Inflammatory macrophage treated with lipopolysaccharide for 4 hours (primary cell): Measurements from ENCODE around the gene NCBP2.
A peak's percentile ranks its signal among the peaks of the same experiment; 100 is the strongest.

ENCODE experiments used
- DNase-seq: peaks from one replicate; pipeline ENCODE4 v3.0.0-alpha.2; 2020

NCBP2 gene

DNA sequence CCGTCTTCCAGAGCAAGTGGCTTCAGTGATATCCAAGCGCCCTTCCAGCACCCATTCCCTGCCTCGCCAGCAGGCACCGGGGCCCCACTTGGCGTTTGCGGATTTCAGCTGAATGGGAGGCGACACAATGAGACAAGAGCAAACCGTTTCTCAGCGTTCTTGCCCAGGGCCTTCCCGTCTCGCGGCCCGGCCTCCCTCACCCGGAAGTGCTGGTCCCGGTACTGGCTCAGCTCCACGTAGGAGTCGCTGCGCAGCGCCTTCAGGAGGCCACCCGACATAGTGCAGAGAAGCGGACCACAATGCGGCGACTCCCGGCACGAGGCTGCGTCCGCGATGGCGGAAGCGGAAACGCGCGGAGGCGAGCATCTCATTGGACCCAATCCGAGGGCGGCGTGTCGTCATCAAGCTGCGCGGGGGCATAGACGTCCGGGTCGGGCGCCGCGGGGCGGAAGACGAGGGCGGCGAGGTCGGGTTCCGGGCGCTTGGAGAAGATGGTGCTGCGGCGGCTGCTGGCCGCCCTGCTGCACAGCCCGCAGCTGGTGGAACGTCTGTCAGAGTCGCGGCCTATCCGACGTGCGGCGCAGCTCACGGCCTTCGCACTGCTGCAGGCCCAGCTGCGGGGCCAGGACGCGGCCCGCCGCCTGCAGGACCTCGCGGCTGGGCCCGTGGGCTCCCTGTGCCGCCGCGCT lies at the start of gene NCBP2:
Gene NCBP2 (minus strand): TSS at position 303 of the 689 bp plus-strand sequence. CDS start 25 bp downstream, at position 278.
- DNase-seq = peak; percentile 100

DNA sequence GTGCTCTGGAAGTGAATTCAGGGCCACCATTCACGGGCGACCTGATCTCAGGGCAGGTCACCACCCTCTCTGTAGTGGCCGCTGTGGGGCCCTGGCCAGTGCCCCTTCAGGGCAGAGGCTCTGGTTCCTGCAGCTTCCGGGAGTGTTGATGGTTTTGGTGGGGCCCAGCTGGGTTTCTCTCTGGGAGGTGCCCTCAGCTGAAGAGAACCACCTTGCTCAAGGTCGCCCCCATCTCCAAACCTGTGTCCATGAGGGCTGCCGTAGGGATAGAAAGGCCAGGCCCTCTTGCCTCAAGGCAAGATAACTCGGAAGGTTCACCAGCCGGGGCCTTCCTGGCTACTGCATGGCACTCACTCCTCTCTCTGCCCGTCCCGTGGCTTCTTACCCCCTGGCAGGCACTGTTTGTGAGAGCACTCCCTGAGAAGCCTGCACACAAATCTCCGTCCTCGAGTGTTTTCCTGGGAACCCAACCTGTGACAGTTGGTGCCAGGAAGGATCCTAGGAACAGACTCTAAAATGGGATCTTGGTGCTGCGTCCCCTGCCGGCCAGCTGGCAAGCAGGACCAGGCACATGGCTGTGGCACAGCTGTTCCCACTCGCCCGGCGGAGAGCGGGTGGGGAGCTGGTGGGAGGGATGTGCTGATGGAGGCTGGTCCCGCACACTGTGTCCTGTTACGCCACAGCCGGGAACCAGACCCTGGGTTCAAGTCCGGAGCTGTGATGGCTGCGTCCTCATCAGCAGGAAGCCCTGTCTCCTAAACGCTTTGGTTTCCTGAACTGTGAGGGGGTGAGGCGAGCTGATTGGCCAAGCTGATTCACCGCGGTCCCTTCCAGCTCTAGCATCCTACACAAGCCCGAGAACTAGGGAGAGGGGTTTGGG lies 49.5 kb upstream of the NCBP2 start:
- no peak for DNase-seq

DNA sequence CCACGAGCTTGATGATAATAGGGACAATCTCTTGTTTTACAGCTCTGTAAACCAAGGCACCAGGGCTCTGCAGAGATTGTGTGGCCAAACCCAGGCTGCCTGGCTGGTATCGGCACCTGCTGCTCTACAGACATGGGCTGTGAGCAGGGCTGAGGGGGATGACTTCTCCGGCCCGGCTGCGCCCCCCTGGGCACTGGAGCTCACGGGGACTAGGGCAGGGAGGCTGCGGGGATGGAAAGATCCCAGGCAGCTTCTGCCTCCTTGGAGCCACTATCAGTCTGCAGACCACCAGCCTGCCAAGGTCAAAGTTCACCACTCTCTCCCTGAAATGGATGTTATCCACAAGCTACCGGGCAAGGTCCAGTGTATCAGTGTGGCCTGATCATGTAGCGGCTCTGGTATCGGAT lies 48.3 kb upstream of the NCBP2 start:
- DNase-seq = no peak

DNA sequence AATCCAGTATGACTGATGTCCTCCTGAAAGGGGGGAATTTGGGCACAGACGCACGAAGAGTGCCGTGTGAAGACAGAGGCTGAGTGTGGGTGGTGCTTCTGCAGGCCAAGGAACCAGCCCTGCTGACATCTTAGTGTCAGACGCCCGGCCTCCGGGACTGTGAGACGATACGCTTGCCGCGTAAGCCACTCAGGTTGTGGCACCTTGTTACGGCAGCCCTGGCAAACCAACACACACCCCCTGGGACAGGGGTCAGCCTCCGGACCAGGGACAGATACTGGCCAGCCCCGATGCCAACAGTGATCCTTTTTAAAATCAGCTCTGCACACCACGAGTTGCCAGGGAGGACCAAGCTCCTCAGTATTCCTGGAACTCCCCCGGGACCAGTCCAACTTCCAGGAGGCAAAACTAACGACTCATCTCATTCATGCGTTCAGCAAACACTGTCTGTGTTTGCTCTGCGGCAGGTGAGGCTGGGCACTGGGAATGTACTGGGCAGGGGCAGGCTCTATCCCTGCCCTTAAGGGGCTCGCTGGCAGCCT lies 47.5 kb upstream of the NCBP2 start:
- DNase-seq = no peak

- no peak for DNase-seq
These were observed 46.1 kb upstream of the NCBP2 start for GRCh38 chr3:196988241-196989029.

DNA sequence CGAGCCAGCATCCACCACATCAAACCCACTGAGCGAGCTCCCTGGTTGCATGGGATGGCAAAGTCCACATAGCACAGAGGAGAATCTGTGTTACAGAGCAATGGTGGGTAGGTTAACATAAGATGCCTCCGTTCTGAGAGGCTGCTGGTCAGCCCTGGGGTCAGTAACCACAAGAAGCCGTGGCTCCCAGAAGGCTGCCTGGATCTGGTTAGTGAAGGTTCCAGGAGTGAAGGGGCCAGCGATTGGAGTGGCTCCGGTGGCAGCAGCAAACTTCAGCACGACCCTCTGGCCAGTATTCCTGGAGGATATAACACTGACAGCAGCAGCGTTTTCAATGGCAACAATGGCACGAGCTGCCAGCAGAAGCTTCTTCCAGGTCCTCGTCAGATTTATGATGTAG lies 44.7 kb upstream of the NCBP2 start:
- DNase-seq = no peak

DNA sequence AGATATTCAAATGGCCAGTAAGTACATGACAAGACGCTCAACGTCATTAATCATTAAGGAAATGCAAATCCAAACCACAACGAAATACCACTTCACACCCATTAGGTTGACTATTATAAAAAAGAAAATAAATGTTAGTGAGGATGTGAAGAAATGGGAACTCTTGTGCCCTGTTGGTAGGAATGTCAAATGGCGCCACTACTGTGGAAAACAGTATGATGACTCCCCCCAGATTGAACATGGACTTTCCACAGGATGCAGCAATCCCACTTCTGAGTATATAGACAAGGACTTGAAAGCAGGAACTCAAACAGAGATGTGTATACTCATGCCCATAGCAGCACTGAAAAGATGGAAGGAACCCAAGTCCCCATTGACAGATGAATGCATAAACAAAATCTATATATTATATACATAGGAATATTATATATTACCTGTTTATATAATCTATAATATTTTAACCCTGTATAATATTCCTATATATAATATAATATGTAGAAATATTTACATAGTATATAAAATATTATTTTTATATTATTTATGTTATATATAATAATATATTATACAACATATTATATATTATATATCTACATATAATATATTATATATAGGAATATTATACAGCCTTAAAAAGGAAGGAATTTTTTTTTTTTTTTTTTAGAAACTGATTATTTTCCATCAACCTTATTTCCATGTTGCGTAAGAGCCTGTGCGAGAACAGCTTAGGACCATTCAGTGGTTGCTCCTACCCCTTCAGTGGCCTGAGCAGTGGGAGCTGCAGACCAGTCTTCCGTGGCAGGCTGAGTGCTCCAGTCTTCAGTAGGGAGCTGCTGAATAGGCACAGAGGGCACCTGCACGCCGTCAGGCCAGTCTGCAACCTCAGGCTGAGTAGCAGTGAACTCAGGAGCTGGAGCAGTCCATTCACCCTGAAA lies 43.9 kb upstream of the NCBP2 start:
- no peak for DNase-seq

DNA sequence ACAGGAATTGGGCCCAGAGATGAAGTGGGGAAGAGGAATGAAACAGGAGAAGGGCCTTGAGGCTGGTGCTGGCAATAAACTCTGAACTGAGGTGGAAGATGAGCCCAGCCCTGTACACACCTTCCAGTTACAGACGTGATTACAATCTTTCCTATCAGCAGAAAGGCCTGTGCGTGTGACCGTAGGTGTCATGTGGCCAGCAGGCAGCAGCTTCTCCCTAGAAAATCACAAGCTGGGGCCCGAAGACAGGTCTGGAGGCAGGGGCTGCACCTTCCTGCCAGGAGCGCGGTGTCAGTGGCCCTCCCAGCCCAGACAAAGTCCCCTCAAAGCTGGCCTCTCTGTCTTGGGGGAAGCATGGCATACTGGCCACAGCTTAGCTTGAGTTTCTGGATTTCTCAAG lies 43.0 kb upstream of the NCBP2 start:
- no peak for DNase-seq

DNA sequence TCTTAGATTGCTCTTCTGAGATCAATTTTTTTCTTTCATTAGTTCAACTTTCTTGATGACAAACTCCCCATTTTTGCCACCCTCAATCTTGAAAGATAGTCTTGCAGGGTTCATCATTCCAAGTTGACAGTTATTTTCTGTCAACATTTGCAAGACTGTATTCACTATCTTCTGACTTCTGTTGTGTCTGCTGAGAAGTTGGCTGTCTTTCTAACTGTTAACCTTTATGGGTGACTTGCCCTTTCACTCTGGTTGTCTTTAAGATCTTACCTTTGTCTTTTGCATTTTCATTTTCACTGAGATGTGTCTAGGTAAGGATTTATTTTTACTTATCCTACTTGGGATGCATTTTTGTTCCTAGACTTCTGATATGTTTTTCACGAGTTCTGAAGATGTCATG lies 40.9 kb upstream of the NCBP2 start:
- no peak for DNase-seq

GRCh38 chr3:196981657-196982056 lies 39.3 kb upstream of the NCBP2 start:
- no peak for DNase-seq

DNA sequence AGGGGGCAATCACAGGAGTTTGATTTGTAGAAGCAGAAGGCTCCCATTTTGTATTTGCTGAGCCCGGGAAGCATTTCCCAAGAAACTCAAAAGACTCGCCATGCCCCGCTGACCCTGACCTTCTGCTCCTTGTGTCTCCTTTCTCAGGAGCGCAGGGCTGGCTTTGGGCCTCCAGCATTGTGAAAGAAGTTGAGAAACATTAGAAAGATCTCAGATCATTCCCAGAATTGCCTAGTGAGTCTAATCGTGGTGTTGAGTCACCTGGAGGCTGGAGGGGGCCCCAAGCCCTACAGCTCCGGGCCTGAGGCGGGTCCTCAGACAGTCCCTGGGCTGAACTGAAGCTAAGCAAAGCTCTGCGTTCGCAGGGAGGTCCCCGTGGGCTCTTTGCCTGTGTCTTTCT lies 37.2 kb upstream of the NCBP2 start:
- DNase-seq = no peak

DNA sequence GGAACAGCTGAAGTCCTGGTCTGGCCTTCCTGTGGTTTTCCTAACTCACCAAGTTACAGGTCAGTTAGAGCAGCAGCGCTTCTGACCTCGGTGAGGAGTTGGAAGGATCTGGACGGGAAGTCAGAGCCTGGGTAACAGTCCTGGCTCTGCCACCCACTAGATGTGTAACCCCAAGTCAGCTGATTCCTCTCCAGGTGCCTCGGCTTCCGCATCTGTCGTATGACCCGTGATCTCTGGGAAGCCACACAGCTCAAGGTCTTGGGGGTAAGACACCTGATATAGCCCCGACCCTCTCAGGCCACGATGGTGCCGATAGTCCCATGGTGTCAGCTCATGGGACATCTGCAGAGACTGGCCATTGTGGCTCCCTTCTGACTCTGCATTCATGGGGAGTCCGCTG lies 34.6 kb upstream of the NCBP2 start:
- no peak for DNase-seq

DNA sequence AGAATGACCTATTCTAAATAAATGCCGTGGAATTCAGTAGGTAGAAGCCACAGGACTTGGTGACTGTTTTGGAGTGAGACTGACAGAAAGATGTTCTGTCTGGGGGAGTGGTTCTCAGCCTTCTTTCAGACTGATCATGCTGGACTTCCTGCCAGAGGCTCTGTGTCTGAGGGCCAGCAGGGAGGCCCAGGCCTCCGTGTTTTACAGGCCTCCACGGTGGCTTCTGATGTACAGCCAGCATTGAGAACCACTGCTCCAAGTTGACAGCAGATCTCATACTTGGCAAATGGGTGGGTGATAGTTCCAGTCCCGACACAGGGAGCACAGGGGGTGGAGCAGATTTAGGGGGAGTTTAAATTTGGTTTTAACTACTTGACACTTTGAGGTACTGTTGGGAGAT lies 33.0 kb upstream of the NCBP2 start:
- no peak for DNase-seq

GRCh38 chr3:196974661-196975060 lies 32.3 kb upstream of the NCBP2 start:
- DNase-seq = no peak

DNA sequence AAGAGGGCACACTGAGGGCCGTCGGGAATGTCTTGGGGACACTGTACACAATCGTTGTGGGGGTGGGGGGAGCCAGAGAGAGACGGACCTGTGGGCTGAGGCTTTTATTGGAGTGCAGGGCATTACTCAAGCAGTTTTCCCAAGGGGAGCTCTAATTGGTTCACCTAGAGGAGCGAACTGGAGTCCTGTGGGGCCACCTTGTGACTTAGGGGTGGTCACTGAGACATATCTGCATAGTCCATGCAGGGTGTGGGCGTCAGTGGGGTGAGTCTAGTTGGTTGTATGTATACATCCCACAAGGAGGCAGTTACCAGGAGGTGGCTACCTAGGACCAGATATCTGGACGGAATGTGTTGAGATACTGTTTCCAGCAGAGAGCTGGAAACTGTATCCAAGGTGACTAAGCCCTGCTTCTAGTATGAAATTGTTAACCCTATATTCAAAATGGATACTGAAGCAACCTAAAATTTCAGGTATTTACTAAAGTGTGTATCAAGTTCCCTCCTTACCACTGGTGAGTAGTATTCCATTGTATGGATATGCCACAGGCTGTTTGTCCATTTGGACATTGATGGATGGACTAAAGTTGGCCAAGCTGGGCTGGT lies 28.9 kb upstream of the NCBP2 start:
- DNase-seq = no peak

DNA sequence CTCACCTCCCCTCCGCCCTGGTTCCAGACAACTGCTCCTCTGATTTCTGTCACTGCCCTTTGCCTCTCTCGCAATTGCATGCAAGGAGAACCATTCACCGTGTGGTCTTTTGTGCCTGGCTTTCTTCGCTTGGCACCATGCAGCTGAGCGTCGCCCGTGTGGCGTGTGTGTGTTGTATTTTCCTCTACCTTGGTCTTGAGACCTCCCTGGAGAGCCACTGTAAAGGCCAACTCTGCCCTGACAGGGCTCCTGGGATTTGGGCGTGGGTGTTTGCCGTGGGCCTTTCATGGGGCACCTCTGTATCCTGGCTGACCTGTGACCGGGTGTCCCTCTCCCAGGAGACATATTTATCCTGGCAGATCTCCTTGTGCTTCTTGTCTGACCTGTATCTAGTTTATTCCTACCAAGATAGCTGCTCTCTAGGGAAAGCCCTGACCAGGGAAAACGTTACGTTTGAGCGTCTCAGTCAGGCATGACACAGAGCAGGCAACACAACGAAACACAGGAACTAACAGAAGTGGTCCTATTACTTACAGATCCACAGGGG lies 28.3 kb upstream of the NCBP2 start:
- DNase-seq = no peak

DNA sequence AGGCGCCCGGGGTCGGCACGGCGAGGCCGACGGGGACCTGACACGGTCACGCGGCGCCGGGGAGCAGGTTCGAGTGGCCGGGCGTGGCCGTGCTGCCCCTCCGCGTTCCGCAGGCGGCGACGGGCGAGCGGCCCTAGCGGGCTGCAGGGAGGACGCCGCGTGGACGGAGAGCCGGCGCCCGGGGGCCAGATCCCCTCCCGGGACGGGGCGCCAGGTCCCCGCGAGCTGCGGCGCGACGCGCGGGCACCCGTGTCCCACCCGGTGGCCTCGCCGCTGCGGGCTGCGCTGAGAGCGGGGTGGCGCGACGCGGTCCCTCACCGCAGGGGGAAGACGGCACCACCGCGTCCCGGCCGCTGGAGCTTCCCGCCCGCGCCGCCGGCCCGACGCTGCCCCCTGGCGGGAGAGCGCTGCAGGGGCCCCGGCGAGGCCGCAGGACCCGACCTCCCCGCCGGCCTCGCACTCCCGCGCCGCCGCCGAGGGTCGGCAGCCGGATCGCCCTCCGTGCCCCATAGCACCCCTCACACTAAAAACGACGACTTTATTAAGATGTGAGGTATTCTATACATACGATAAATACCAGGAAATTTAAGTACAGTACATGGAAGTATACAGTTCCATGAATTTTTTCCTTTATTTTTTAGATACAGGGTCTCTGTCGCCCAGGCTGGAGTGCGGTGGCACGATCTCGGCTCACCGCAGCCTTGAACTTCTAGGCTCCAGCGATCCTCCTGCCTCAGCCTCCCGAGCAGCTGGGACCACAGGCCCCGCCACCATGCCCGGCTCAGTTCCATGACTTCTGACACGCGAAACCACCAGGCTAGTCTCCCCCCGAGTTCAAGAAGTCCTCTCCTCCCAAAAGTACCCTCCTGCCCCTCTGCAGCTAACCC lies 27.6 kb upstream of the NCBP2 start:
- peak; percentile 67 for DNase-seq

- peak; percentile 61 for DNase-seq
These were observed 26.9 kb upstream of the NCBP2 start for GRCh38 chr3:196969134-196969659.

- DNase-seq = peak; percentile 51
These were observed 26.2 kb upstream of the NCBP2 start, which contains the start of gene PIGZ for GRCh38 chr3:196968233-196969133. Gene PIGZ (minus strand): TSS chr3:196968833. CDS start chr3:196952031, 16,802 bp downstream.
